Stimulated activated naive CD8-positive, alpha-beta T cell treated with anti-CD3 and anti-CD28 coated beads, Interleukin-15, amount 100 ng/mL, for 72 hours (primary cell): Measurements from ENCODE around the gene MRPS22.

ENCODE experiments used
- ATAC-seq: fragments of 150-1000 bp; cut with Tn5 transposase; 2 replicates; pipeline ENCODE4 v1.10.0; 2021; ENCODE audit warnings: mild to moderate bottlenecking, moderate library complexity
- DNase-seq, 2 donors: peaks; one replicate each; pipeline ENCODE4 v3.0.0; 2021 to 2022
- H3K27ac Mint-ChIP-seq, 2 donors: one replicate each; pipeline ENCODE4 v1.8.0; 2022; ENCODE audit warnings: mild to moderate bottlenecking in 2 of 2, mixed read lengths in 2 of 2, moderate library complexity in 2 of 2
- H3K27me3 Mint-ChIP-seq: one replicate; pipeline ENCODE4 v1.8.0; 2022; ENCODE audit warnings: mixed read lengths
- H3K4me1 Mint-ChIP-seq: one replicate; pipeline ENCODE4 v1.8.0; 2022; ENCODE audit warnings: mild to moderate bottlenecking, mixed read lengths
- H3K4me3 Mint-ChIP-seq, 2 donors: one replicate each; pipeline ENCODE4 v1.8.0; 2022; ENCODE audit warnings: mild to moderate bottlenecking in 2 of 2, mixed read lengths in 2 of 2, moderate library complexity in 1 of 2
- H3K9me3 Mint-ChIP-seq, 2 donors: one replicate each; pipeline ENCODE4 v1.8.0; 2022; ENCODE audit warnings: mixed read lengths in 2 of 2

MRPS22 gene

DNA sequence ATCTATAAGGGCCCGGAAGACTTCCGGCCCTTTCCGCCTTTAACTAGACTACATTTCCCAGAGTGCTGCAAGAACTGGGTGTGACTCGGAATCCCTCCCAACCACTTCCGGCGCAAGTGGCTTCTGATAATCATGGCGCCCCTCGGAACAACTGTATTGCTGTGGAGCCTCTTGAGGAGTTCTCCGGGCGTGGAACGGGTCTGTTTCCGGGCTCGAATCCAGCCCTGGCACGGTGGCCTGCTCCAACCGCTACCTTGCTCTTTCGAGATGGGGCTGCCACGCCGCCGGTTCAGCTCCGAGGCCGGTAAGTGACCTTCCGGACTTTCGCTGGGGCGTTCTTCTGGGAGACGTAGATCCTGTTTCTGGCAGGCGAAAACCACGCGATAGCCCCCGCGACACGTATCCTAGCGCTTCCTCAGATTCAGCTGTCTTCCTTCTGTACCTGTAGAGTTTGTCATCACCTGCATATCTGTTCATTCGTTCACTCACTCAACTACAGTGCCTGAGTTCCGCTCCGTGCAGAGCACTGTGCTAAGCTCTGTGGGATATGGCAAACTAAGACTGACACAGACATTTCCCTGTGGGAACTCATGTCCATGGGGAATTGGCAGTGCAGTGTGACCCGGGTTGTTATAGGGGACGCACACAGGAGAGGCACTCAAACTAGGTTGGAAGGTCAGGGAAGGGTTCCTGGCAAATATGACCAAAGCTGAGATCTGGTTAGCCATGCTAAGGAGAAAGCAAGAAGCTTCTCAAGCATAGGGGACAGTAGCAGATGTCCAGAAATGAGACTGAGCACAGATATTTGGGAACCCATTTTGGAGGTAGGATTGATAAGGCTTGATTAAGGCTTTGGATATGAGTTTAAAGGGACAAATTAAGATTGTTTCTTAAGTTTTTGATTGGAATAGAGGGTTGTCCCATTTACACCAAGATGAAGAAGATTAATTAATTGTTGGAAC, at the start of gene MRPS22:
TSS of gene MRPS22 (plus strand) at position 126 of the 962 bp plus-strand sequence. CDS start at position 133, 7 bp downstream.
- peak within 1 kb of the TSS in 1 of 2 donors; percentile 43 for H3K4me3 Mint-ChIP-seq
- peaks cover 6 to 8% of the 10 kb centered on the region in 2 donors for H3K9me3 Mint-ChIP-seq
- H3K27me3 Mint-ChIP-seq: no peaks in the 10 kb centered on the region
- H3K4me1 Mint-ChIP-seq: peaks cover 11% of the 10 kb centered on the region
- H3K27ac Mint-ChIP-seq: peak within 1 kb of the TSS; percentile 48 to 84
- peak; percentile 95 for ATAC-seq
- peak; percentile 75 to 85 for DNase-seq

DNA sequence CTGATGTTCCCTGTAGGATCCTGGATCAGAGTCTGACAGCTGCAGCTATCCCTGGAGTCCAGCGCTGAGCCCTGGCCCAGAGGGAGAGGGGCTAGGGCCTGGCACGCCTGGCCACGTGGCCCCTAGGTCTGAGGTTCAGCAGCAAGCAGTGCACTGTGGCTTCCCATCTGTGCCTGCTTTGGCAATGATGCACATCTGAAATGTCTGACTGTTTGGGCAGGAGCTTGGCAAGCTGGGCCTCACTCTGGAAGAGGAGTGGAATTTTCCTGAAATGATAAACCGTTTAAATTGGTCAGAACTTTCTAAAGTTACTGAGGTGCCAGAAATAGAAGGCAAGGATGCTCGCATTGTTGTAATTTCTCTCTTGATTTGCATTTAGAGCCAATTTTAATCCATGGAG, 48.8 kb upstream of the MRPS22 start:
- Mint-ChIP-seq H3K4me1 (no peaks in the 10 kb centered on the region), H3K27ac (no peak overlapping the region), H3K27me3 (peaks cover 8% of the 10 kb centered on the region), H3K9me3 (no peaks in the 10 kb centered on the region), H3K4me3 (no peak overlapping the region)
- DNase-seq (no peak), ATAC-seq (no peak)

DNA sequence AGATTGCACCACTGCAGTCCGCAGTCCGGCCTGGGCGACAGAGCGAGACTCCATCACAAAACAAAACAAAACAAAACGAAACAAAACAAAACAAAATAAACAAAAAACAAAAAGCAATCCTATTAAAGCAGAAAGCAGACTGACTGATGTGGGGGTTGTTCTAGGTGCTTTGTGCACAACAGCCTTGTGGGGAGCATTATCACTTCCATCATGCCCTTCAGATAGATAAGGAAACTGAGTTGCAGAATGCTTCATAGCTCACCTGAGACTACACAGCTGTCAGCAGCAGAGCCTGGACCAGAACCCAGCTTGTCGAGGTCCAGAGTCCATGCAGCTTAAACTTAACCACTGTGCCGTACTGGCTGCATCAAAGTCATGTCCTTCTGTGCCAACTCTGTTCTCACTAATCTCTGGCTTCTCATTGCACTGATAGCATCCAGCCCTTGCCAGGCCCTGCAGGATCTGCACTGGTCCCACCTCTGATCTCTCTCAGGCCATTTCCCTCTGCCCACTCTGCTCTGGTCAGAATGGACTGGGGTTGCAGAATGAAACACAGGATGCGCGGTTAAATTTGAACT, 47.6 kb upstream of the MRPS22 start:
- ATAC-seq: no peak
- Mint-ChIP-seq H3K27ac (no peak overlapping the region), H3K9me3 (no peaks in the 10 kb centered on the region), H3K4me3 (no peak overlapping the region), H3K4me1 (no peaks in the 10 kb centered on the region), H3K27me3 (peaks cover 8% of the 10 kb centered on the region)
- no peak for DNase-seq

DNA sequence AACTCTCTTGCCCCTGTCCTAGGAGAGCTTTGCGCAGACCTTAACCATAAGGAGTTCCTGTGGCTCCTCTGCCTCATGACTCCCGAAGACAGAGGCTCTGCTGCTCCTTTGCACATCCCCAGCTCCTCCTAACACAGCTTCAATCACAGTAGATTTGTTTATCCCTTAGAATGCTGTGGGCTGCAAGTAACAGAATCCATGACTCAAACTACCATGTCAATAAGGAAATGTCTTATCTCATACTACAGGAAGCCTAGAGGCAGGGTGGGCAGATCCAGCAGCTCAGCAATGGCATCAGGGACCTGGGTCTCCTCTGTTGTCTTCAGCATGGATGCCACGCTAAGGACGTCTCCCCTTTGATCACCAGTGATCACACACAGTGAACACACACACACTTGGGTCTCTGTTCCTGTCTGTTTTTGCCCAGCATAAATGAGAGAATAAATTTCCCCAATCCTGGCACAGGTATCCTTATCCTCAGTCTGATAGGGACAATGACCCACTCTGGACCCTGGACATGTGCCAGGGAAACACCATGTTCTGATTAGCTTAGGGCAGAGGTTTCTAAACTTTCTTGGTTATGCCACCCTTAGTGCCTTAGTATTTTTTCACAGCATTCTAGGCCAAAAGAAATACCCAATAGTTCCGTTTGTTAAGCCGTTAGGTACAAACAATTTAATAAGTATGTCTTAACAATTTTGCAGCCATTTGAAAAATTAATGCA, 46.1 kb upstream of the MRPS22 start:
- Mint-ChIP-seq H3K4me3 (no peak overlapping the region), H3K27me3 (peaks cover 8% of the 10 kb centered on the region)

DNA sequence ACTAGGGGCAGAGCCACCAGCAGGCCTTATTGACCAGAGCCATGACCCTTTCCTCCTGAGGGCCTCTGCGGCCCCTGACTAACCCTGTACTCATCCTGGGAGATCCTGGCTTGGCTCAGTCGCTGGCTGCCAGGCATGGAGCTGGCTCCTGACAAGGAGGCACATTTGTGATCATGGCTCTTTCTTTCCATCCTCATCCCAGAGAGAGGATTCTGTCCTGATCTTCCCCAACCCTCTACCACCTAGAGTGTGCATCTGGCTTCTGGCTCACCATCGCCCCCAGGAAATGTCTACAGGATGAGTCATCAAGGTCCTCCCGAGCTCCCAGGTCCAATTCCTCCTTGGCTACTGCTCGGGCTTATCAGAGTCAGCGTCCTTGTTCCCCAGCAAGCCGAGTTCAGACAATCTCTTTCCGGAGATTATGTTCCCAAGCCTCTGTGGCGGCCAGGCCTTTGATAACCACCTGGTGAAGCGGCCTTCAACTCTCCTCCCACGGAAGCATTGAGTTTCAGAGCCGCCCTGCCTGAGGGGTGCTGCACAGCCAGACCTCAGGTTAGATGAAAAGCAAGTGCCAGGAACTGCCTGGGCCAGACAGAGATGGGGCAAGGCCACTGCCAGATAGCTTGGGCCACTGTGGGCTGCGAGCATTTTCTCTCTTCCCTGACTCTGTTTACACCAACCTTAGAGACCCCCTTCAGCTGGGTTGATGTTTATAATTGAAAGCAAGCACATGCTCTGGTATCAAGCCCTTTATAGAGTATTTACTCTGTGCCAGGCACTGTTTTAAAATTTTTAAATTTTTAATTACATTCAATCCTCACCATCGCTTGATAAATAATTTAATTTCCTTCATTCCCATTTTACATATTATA, 44.3 kb upstream of the MRPS22 start:
- Mint-ChIP-seq H3K27me3 (no peaks in the 10 kb centered on the region), H3K4me3 (no peak overlapping the region), H3K27ac (no peak overlapping the region), H3K4me1 (no peaks in the 10 kb centered on the region), H3K9me3 (no peaks in the 10 kb centered on the region)
- no peak for DNase-seq
- no peak for ATAC-seq

More for the DNA sequence above, 46.1 kb upstream of the MRPS22 start:
- DNase-seq (no peak), ATAC-seq (no peak)
- H3K9me3 Mint-ChIP-seq: no peaks in the 10 kb centered on the region
- H3K4me1 Mint-ChIP-seq: no peaks in the 10 kb centered on the region
- H3K27ac Mint-ChIP-seq: no peak overlapping the region

DNA sequence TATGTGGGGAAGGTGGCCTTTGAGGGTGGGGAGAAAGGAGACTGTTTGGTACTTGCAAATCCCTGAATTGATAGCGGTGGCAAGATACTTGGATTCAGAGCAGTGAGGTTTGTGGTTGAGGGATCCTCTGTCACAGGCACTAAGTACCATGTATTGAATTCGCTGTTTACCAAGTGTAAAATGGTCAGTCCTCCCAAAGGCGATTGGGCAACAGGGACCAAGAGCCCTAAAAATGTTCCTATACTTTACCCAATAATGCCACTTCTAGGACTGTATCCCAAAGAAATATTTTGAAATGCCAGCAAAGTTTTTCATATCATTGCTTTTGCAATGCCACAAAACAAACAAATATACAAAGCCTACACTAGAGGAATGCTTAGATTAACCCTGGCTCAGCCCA, 43.4 kb upstream of the MRPS22 start:
- H3K4me3 Mint-ChIP-seq: no peak overlapping the region
- no peaks in the 10 kb centered on the region for H3K27me3 Mint-ChIP-seq
- ATAC-seq: no peak
- no peaks in the 10 kb centered on the region for H3K9me3 Mint-ChIP-seq
- no peak overlapping the region for H3K27ac Mint-ChIP-seq
- no peaks in the 10 kb centered on the region for H3K4me1 Mint-ChIP-seq
- DNase-seq: no peak

DNA sequence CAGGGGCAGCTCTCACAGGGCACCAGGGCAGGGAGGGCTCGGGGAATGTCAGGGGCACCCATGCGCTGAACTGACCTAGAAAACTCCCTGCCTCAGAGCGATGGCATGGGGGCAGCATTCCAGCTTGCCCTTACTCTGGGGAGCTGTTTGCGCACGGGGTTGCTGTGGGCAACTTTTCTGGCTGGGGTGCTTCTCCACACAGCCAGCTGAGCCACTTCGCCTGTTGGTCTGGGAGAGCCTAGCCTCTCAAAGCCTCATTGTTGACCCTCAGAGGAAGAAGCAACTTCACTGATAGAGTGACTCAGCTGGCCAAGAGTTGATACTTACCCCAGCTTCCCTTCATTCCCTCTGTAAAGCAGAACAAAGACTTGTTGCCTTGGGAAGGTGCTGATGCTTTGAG, 42.6 kb upstream of the MRPS22 start:
- Mint-ChIP-seq H3K4me1 (no peaks in the 10 kb centered on the region), H3K4me3 (no peak overlapping the region), H3K27ac (no peak overlapping the region), H3K27me3 (no peaks in the 10 kb centered on the region), H3K9me3 (no peaks in the 10 kb centered on the region)
- ATAC-seq: no peak
- DNase-seq: no peak

DNA sequence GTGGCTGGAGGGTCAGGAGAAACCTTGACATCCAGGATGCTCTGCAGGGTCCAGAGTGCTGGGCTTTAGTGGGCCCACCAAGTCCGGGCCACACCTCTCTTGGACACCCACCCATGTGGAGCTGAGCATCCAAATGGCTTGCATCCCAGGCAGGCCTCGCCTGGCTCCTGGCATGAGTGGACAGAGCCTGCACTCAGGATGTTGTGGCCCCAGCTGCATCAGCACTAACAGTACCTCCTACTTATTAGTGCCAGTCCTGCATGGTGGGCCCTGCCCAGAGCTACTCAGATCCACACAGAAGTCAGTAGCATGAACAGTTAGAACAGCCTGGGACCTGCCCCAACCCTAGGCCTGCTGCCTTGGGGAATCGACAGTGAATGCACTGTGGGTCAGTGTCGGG, 42.2 kb upstream of the MRPS22 start:
- H3K9me3 Mint-ChIP-seq: no peaks in the 10 kb centered on the region

DNA sequence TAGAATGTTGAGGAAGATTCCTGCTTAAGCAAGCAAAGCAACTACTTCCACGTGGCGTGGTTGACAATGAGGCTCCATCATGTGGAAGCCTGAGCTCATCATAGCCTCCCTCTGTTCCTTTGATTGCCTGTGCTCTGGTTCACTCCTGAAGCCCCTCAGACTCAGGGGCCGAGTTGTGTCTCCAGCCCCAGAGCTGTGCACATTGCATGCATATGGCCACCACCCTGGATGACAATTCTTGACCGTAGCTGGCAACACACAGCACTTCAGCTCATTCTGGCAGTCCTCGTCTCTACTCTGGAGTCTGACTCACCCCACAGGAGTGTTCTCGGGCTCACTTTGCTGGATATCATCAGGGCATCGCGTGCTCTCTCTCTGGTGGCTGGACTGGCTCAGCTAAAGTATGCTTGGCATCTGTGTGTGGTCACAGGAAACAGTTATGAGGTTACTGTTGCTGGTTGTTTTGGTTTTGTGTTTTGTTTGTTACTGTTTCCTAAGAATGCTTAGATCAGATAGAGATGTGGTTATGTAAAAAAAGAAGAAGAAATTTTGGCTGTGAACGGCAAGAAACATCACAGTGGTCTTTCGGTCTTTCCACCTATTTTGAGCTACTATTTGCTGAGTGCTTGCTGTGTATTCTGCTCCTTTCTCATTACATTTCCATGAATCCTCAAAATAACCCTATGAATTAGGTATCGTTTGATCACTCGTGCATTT, 41.6 kb upstream of the MRPS22 start:
- H3K27me3 Mint-ChIP-seq: no peaks in the 10 kb centered on the region
- H3K27ac Mint-ChIP-seq: no peak overlapping the region
- no peaks in the 10 kb centered on the region for H3K4me1 Mint-ChIP-seq
- ATAC-seq (peak; percentile 30), DNase-seq (no peak)
- no peaks in the 10 kb centered on the region for H3K9me3 Mint-ChIP-seq
- no peak overlapping the region for H3K4me3 Mint-ChIP-seq

More for the DNA sequence above, 42.2 kb upstream of the MRPS22 start:
- H3K27me3 Mint-ChIP-seq: no peaks in the 10 kb centered on the region
- no peaks in the 10 kb centered on the region for H3K4me1 Mint-ChIP-seq
- no peak overlapping the region for H3K4me3 Mint-ChIP-seq
- DNase-seq (no peak), ATAC-seq (peak; percentile 39)
- no peak overlapping the region for H3K27ac Mint-ChIP-seq

DNA sequence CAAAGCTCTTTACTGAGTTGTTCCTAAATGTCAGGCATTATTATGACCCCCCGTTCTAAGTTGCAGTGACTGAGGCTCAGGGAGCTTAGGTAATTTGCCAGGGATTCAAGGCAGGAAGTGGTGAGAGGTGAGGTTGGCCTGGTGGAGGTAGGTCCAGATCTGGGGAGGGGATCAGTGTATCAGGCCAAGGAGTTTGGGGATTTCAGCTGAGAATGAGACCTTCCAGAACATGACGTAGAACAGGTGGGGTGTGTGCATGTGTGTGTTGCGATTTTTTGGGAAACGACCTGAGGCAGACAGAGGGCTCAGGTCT, 41.1 kb upstream of the MRPS22 start:
- Mint-ChIP-seq H3K4me3 (no peak overlapping the region), H3K27ac (no peak overlapping the region), H3K27me3 (no peaks in the 10 kb centered on the region), H3K9me3 (no peaks in the 10 kb centered on the region), H3K4me1 (no peaks in the 10 kb centered on the region)
- ATAC-seq: no peak
- no peak for DNase-seq

DNA sequence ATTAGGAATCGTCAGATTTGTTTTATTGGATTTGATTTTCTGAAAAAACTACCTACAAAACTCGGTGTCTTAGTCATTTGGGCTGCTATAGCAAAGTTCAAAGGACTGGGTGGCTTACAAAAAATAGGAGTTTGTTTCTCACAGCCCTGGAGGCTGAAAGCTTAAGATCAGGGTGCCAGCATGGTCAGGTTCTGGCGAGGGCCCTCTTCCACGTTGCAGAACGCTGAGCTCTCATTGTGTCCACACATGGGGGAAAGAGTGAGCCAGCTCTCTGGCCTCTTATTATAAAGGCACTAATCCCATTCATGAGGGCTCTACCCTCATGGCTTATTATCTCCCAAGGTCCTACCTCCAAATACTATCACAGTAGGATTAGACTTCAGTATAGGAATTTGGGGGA, 40.6 kb upstream of the MRPS22 start:
- no peak for ATAC-seq
- no peaks in the 10 kb centered on the region for H3K27me3 Mint-ChIP-seq

DNA sequence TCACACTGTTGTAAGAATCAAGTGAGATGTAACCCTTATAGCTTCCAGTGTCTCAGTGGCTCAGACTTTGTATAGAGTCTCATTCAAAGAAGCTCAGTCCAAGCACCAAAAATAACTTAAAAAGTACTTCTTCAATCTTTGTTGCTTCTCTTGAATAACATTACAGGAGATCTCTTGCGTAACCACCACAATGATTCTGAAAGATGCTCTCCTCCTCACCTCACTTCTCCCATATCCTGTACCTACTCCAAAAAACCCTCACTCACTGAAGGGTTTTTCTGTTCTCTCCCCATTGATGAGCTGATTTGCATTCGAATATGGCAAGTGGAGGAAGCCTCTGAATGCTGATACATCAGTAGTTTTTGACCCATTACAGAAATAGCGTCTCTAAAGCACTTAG, 39.4 kb upstream of the MRPS22 start:
- no peaks in the 10 kb centered on the region for H3K4me1 Mint-ChIP-seq
- no peak overlapping the region for H3K27ac Mint-ChIP-seq
- H3K27me3 Mint-ChIP-seq: no peaks in the 10 kb centered on the region
- no peaks in the 10 kb centered on the region for H3K9me3 Mint-ChIP-seq
- DNase-seq: no peak
- no peak overlapping the region for H3K4me3 Mint-ChIP-seq
- no peak for ATAC-seq

More for the DNA sequence above, 40.6 kb upstream of the MRPS22 start:
- H3K4me3 Mint-ChIP-seq: no peak overlapping the region
- DNase-seq: no peak
- H3K4me1 Mint-ChIP-seq: no peaks in the 10 kb centered on the region
- H3K9me3 Mint-ChIP-seq: no peaks in the 10 kb centered on the region
- no peak overlapping the region for H3K27ac Mint-ChIP-seq

DNA sequence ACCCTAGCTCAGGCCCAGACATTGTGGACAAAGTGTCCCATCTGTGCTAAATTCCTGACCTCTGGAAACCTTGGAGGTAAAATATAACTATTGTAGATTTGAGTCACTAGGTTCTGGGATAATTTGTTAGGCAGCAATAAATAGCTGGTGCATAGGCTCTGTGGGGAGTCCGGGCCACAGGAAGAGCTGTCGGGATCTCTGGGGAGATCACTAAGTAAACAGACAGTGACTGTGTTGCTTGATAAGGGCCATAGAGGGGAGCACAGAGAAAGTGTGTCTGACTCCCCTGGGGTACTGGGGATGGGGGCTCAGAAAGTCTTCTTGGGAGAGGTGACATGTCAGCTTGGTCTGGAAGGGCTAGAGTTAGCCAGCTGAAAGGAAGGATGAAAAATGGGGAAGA, 37.7 kb upstream of the MRPS22 start:
- Mint-ChIP-seq H3K4me1 (no peaks in the 10 kb centered on the region), H3K27ac (no peak overlapping the region), H3K27me3 (no peaks in the 10 kb centered on the region), H3K4me3 (no peak overlapping the region), H3K9me3 (no peaks in the 10 kb centered on the region)
- DNase-seq (no peak), ATAC-seq (no peak)

DNA sequence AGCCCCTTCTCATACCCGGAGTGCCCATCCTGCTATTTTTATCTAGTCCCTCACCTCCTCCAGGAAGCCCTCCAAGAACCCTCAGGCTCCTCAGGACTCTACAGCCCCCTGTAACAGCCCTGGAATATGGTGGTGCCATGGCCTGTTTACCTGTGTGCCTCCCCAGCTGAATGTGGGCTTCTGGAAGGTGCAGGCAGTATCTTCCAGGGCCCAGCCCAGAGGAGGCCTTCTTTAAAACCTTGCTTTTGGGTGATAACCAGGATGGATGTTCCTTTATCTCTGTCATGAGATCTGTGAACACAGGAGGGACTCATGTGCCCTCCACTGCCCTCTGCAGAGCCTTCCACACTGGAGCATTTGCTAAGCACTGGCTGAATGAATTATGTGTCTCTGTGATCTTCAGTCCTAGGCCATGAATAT, 36.7 kb upstream of the MRPS22 start:
- Mint-ChIP-seq H3K4me1 (no peaks in the 10 kb centered on the region), H3K4me3 (no peak overlapping the region), H3K27me3 (no peaks in the 10 kb centered on the region), H3K27ac (no peak overlapping the region), H3K9me3 (no peaks in the 10 kb centered on the region)
- ATAC-seq: no peak
- no peak for DNase-seq
